ENCODE results near the gene CTIF. TPM values are rescaled to one million over a fixed set of nuclear protein-coding genes. Genes with fewer than 3 reads are reported as not detected.

The CTIF gene
- total and polyA plus RNA-seq, 2 experiments from 2014 or later: 22.1 to 27.9 TPM

GRCh38 chr18:48797841-48798255, 259.0 kb downstream of the CTIF start:
- Histone ChIP-seq H3K4me1 (ENCODE audit: insufficient read depth) (peaks cover 20% of the 10 kb centered on the region), H3K9me3 (ENCODE audit: low read depth) (no peaks in the 10 kb centered on the region), H3K4me3 (no peak overlapping the region), H3K79me2 (no peaks in the 10 kb centered on the region), H3K27me3 (no peaks in the 10 kb centered on the region), H3K9me2 (replicated peaks; ENCODE audit: insufficient read depth) (no peaks in the 10 kb centered on the region), H3K36me3 (replicated peaks; ENCODE audit: insufficient read depth, low read depth) (no peaks in the 10 kb centered on the region), H4K20me1 (ENCODE audit: insufficient read depth, poor library complexity, severe bottlenecking) (no peaks in the 10 kb centered on the region), H3K4me2 (no peak overlapping the region), H3K27ac (no peak overlapping the region), H2AFZ (no peak overlapping the region)
- TF ChIP-seq EZH2phosphoT487 (IDR thresholded peaks at IDR 0.05; ENCODE audit: low read depth, severe bottlenecking, unreplicated experiment) (no peak), CTCF (IDR thresholded peaks at IDR 0.05; ENCODE audit: poor library complexity) (no peak), EZH2 (IDR thresholded peaks at IDR 0.05; ENCODE audit: borderline replicate concordance) (no peak)
- DNase-seq (ENCODE audit: low spot score): no peak
- WGBS (ENCODE audit: low lambda C conversion rate, missing lambda C conversion rate): 72% methylated on average over 9 of the region's 9 CpGs

GRCh38 chr18:48798334-48799245, 259.8 kb downstream of the CTIF start:
- H3K4me1 ChIP-seq (ENCODE audit: insufficient read depth): peaks cover 22% of the 10 kb centered on the region
- no peak for TF ChIP-seq EZH2phosphoT487 (IDR thresholded peaks at IDR 0.05; ENCODE audit: low read depth, severe bottlenecking, unreplicated experiment)
- TF ChIP-seq CTCF (IDR thresholded peaks at IDR 0.05; ENCODE audit: poor library complexity): no peak
- no peak for TF ChIP-seq EZH2 (IDR thresholded peaks at IDR 0.05; ENCODE audit: borderline replicate concordance)
- DNase-seq (ENCODE audit: low spot score): no peak
- H3K4me2 ChIP-seq: no peak overlapping the region
- H4K20me1 ChIP-seq (ENCODE audit: insufficient read depth, poor library complexity, severe bottlenecking): no peaks in the 10 kb centered on the region
- no peak overlapping the region for H3K27ac ChIP-seq
- WGBS (ENCODE audit: low lambda C conversion rate, missing lambda C conversion rate): 93% methylated on average over 17 of the region's 17 CpGs
- H3K9me3 ChIP-seq (ENCODE audit: low read depth): no peaks in the 10 kb centered on the region
- H3K36me3 ChIP-seq (replicated peaks; ENCODE audit: insufficient read depth, low read depth): no peaks in the 10 kb centered on the region
- H3K79me2 ChIP-seq: no peaks in the 10 kb centered on the region
- no peak overlapping the region for H3K4me3 ChIP-seq
- H3K27me3 ChIP-seq: no peaks in the 10 kb centered on the region
- H2AFZ ChIP-seq: no peak overlapping the region
- no peaks in the 10 kb centered on the region for H3K9me2 ChIP-seq (replicated peaks; ENCODE audit: insufficient read depth)

- H3K4me1 ChIP-seq (ENCODE audit: insufficient read depth): peaks cover 22% of the 10 kb centered on the region
- no peaks in the 10 kb centered on the region for H3K79me2 ChIP-seq
- no peaks in the 10 kb centered on the region for H4K20me1 ChIP-seq (ENCODE audit: insufficient read depth, poor library complexity, severe bottlenecking)
- DNase-seq (ENCODE audit: low spot score): no peak
- H2AFZ ChIP-seq: no peak overlapping the region
- TF ChIP-seq EZH2 (IDR thresholded peaks at IDR 0.05; ENCODE audit: borderline replicate concordance) (no peak), EZH2phosphoT487 (IDR thresholded peaks at IDR 0.05; ENCODE audit: low read depth, severe bottlenecking, unreplicated experiment) (no peak), CTCF (IDR thresholded peaks at IDR 0.05; ENCODE audit: poor library complexity) (no peak)
- H3K36me3 ChIP-seq (replicated peaks; ENCODE audit: insufficient read depth, low read depth): no peaks in the 10 kb centered on the region
- H3K9me3 ChIP-seq (ENCODE audit: low read depth): no peaks in the 10 kb centered on the region
- H3K9me2 ChIP-seq (replicated peaks; ENCODE audit: insufficient read depth): no peaks in the 10 kb centered on the region
- H3K4me3 ChIP-seq: no peak overlapping the region
- H3K4me2 ChIP-seq: no peak overlapping the region
- no peak overlapping the region for H3K27ac ChIP-seq
- H3K27me3 ChIP-seq: no peaks in the 10 kb centered on the region
- WGBS (ENCODE audit: low lambda C conversion rate, missing lambda C conversion rate): 92% methylated on average over 8 of the region's 8 CpGs
Observed at GRCh38 chr18:48799724-48800315, 261.0 kb downstream of the CTIF start.

Data from hepatocyte (in vitro differentiated cells).